Fibroblast of mammary gland (primary cell): Measurements from ENCODE around the gene KLHL42.
A peak's percentile ranks its signal among the peaks of the same experiment; 100 is the strongest.

Source experiments
- DNase-seq: peaks from one replicate; pipeline ENCODE4 v3.0.0-alpha.2; 2010; ENCODE audit warnings: low read depth
- H3K4me3 ChIP-seq: 2 replicates; pipeline ENCODE4 v1.5.1; 2011; ENCODE audit warnings: low read depth, mild to moderate bottlenecking, low read length, moderate library complexity; ENCODE audit not compliant: control insufficient read depth
- CTCF ChIP-seq: conservative IDR thresholded peaks from 2 replicates; pipeline ENCODE4 v1.5.1; 2011; ENCODE audit warnings: low read depth, low read length, inconsistent platforms; ENCODE audit not compliant: control insufficient read depth, insufficient read depth

Gene KLHL42

GRCh38 chr12:27794818-27795584 lies 15.0 kb downstream of the KLHL42 start:
- no peak for DNase-seq
- TF ChIP-seq CTCF: no peak
- no peak overlapping the region for H3K4me3 ChIP-seq

- no peak for DNase-seq
- H3K4me3 ChIP-seq: no peak overlapping the region
- no peak for TF ChIP-seq CTCF
Measured at GRCh38 chr12:27796128-27796527, 16.1 kb downstream of the KLHL42 start.

- no peak for TF ChIP-seq CTCF
- DNase-seq: no peak
Measured at GRCh38 chr12:27797301-27798025, 17.4 kb downstream of the KLHL42 start.

GRCh38 chr12:27800819-27801218 lies 20.8 kb downstream of the KLHL42 start:
- H3K4me3 ChIP-seq: no peak overlapping the region
- DNase-seq: no peak
- no peak for TF ChIP-seq CTCF

More at GRCh38 chr12:27797301-27798025, 17.4 kb downstream of the KLHL42 start:
- no peak overlapping the region for H3K4me3 ChIP-seq

GRCh38 chr12:27801630-27802029 lies 21.6 kb downstream of the KLHL42 start:
- DNase-seq: no peak
- no peak for TF ChIP-seq CTCF
- H3K4me3 ChIP-seq: no peak overlapping the region

- DNase-seq: peak; percentile 18
- no peak overlapping the region for H3K4me3 ChIP-seq
- no peak for TF ChIP-seq CTCF
Measured at GRCh38 chr12:27802511-27802910, 22.5 kb downstream of the KLHL42 start.
